ENCODE results near the gene RHOH.

RHOH gene

DNA sequence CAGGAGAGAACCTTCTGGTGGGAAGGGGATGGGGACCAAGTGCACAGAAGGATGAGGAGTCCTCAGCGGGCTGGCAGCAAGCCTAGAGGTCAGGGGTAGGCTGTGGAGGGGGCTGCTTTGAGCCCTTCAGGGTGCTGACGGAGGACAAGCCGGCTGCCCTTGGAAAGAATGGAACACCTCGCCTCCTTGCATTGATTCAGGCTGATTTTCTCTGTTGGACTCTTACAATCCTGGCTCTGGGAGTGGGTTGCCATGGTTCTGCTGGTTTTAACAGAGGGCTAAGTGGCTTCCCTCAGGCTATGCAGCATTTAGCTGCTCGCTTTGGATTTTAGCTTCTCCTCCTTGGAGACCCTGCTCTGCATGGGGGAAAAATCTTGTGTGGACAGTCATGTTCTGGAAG lies 88.9 kb downstream of the RHOH start:
- TF ChIP-seq, protein P1, sequence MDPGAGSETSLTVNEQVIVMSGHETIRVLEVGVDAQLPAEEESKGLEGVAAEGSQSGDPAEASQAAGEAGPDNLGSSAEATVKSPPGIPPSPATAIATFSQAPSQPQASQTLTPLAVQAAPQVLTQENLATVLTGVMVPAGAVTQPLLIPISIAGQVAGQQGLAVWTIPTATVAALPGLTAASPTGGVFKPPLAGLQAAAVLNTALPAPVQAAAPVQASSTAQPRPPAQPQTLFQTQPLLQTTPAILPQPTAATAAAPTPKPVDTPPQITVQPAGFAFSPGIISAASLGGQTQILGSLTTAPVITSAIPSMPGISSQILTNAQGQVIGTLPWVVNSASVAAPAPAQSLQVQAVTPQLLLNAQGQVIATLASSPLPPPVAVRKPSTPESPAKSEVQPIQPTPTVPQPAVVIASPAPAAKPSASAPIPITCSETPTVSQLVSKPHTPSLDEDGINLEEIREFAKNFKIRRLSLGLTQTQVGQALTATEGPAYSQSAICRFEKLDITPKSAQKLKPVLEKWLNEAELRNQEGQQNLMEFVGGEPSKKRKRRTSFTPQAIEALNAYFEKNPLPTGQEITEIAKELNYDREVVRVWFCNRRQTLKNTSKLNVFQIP (CRISPR knock-in tag; IDR thresholded peaks at IDR 0.05; ENCODE audit: borderline replicate concordance, low read depth) = no peak
- TF ChIP-seq RARB (CRISPR knock-in tag; IDR thresholded peaks at IDR 0.05) (no peak), GLIS3 (CRISPR knock-in tag; IDR thresholded peaks at IDR 0.05) (no peak)
- TF ChIP-seq, protein P2, sequence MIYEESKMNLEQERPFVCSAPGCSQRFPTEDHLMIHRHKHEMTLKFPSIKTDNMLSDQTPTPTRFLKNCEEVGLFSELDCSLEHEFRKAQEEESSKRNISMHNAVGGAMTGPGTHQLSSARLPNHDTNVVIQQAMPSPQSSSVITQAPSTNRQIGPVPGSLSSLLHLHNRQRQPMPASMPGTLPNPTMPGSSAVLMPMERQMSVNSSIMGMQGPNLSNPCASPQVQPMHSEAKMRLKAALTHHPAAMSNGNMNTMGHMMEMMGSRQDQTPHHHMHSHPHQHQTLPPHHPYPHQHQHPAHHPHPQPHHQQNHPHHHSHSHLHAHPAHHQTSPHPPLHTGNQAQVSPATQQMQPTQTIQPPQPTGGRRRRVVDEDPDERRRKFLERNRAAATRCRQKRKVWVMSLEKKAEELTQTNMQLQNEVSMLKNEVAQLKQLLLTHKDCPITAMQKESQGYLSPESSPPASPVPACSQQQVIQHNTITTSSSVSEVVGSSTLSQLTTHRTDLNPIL (CRISPR knock-in tag; IDR thresholded peaks at IDR 0.05; ENCODE audit: low read depth) = no peak
- no peak for ATAC-seq

DNA sequence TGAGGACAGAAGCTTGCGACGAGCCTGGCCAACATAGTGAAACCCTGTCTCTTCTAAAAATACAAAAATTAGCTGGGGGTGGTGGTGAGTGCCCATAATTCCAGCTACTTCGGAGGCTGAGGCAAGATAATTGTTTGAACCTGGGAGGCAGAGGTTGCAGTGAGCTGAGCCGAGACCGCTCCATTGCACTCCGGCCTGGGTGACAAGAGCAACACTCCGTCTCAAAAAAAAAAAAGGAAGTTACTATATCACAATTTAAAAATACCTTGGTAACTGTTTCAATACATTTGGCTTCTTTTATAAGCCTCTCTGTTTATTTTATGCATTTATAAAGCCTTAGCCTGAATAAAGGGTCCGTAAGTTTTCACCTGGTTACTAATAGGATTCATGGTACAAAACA lies 91.7 kb downstream of the RHOH start:
- TF ChIP-seq, protein P3, sequence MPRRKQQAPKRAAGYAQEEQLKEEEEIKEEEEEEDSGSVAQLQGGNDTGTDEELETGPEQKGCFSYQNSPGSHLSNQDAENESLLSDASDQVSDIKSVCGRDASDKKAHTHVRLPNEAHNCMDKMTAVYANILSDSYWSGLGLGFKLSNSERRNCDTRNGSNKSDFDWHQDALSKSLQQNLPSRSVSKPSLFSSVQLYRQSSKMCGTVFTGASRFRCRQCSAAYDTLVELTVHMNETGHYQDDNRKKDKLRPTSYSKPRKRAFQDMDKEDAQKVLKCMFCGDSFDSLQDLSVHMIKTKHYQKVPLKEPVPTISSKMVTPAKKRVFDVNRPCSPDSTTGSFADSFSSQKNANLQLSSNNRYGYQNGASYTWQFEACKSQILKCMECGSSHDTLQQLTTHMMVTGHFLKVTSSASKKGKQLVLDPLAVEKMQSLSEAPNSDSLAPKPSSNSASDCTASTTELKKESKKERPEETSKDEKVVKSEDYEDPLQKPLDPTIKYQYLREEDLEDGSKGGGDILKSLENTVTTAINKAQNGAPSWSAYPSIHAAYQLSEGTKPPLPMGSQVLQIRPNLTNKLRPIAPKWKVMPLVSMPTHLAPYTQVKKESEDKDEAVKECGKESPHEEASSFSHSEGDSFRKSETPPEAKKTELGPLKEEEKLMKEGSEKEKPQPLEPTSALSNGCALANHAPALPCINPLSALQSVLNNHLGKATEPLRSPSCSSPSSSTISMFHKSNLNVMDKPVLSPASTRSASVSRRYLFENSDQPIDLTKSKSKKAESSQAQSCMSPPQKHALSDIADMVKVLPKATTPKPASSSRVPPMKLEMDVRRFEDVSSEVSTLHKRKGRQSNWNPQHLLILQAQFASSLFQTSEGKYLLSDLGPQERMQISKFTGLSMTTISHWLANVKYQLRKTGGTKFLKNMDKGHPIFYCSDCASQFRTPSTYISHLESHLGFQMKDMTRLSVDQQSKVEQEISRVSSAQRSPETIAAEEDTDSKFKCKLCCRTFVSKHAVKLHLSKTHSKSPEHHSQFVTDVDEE (CRISPR knock-in tag; IDR thresholded peaks at IDR 0.05) = no peak
- TF ChIP-seq, protein P4, sequence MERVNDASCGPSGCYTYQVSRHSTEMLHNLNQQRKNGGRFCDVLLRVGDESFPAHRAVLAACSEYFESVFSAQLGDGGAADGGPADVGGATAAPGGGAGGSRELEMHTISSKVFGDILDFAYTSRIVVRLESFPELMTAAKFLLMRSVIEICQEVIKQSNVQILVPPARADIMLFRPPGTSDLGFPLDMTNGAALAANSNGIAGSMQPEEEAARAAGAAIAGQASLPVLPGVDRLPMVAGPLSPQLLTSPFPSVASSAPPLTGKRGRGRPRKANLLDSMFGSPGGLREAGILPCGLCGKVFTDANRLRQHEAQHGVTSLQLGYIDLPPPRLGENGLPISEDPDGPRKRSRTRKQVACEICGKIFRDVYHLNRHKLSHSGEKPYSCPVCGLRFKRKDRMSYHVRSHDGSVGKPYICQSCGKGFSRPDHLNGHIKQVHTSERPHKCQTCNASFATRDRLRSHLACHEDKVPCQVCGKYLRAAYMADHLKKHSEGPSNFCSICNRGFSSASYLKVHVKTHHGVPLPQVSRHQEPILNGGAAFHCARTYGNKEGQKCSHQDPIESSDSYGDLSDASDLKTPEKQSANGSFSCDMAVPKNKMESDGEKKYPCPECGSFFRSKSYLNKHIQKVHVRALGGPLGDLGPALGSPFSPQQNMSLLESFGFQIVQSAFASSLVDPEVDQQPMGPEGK (CRISPR knock-in tag; IDR thresholded peaks at IDR 0.05; ENCODE audit: borderline replicate concordance) = no peak
- TF ChIP-seq TOX (CRISPR knock-in tag; IDR thresholded peaks at IDR 0.05; ENCODE audit: borderline replicate concordance) = no peak
- no peak for TF ChIP-seq ZNF70 (CRISPR knock-in tag; IDR thresholded peaks at IDR 0.05)
- no peak for TF ChIP-seq ISL1 (CRISPR knock-in tag; IDR thresholded peaks at IDR 0.05)
- TF ChIP-seq ESRRG (CRISPR knock-in tag; IDR thresholded peaks at IDR 0.05) = no peak
- TF ChIP-seq, protein P1 (CRISPR knock-in tag; IDR thresholded peaks at IDR 0.05; ENCODE audit: borderline replicate concordance, low read depth) = no peak
- no peak for TF ChIP-seq GLIS3 (CRISPR knock-in tag; IDR thresholded peaks at IDR 0.05)
- TF ChIP-seq PPARA (CRISPR knock-in tag; IDR thresholded peaks at IDR 0.05; ENCODE audit: borderline replicate concordance) = no peak
- no peak for TF ChIP-seq ZFP3 (CRISPR knock-in tag; IDR thresholded peaks at IDR 0.05)
- no peak for ATAC-seq

DNA sequence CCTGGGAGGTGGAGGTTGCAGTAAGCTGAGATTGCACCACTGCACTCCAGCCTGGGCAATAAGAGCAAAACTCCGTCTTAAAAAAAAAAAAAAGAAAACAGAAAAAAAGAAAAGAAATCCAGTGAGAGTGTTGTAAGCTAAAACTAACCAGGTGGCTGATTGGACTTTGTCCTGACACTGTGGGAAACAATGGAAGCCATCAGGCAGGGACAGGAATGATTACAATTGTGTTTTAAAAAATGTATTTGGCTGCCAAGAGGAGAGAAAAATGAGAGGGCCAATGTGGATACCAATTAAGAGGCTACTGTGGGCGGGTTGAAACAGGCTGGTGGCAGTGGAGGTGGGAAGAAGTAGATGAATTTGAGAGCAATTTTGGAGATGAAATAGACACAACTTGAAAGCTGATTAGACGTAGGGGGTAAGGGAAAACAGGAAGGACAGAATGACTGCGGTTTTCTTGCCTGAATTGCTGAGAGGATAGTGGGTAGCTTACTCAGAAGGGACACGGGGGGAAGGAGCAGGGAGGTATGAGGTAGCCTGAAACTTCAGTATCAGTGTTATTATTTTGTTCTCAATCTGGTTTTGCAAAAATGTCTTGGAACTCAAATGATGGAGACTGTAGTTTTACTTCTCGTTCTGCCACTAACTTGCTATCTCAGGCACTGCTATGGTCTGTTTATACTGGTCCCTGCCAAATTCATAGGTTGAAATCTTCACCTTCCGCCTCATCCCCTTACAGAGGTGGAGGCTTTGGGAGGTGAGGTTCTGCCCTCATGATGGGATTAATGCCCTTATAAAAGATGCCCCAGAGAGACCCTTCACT lies 92.7 kb downstream of the RHOH start:
- peak; percentile 39; the same call in 2 of the 3 replicates for ATAC-seq
- TF ChIP-seq PPARA (CRISPR knock-in tag; IDR thresholded peaks at IDR 0.05; ENCODE audit: borderline replicate concordance) (no peak), ZNF8 (CRISPR knock-in tag; IDR thresholded peaks at IDR 0.05) (no peak), RARB (CRISPR knock-in tag; IDR thresholded peaks at IDR 0.05) (no peak), CSDC2 (CRISPR knock-in tag; IDR thresholded peaks at IDR 0.05) (no peak), TOX (CRISPR knock-in tag; IDR thresholded peaks at IDR 0.05; ENCODE audit: borderline replicate concordance) (no peak), ZNF70 (CRISPR knock-in tag; IDR thresholded peaks at IDR 0.05) (no peak), BACH2 (CRISPR knock-in tag; IDR thresholded peaks at IDR 0.05; ENCODE audit: borderline replicate concordance) (no peak), ESRRG (CRISPR knock-in tag; IDR thresholded peaks at IDR 0.05) (no peak)
- TF ChIP-seq, protein P5, sequence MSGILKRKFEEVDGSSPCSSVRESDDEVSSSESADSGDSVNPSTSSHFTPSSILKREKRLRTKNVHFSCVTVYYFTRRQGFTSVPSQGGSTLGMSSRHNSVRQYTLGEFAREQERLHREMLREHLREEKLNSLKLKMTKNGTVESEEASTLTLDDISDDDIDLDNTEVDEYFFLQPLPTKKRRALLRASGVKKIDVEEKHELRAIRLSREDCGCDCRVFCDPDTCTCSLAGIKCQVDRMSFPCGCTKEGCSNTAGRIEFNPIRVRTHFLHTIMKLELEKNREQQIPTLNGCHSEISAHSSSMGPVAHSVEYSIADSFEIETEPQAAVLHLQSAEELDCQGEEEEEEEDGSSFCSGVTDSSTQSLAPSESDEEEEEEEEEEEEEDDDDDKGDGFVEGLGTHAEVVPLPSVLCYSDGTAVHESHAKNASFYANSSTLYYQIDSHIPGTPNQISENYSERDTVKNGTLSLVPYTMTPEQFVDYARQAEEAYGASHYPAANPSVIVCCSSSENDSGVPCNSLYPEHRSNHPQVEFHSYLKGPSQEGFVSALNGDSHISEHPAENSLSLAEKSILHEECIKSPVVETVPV (CRISPR knock-in tag; IDR thresholded peaks at IDR 0.05) = no peak
- TF ChIP-seq, protein P4 (CRISPR knock-in tag; IDR thresholded peaks at IDR 0.05; ENCODE audit: borderline replicate concordance) = no peak

DNA sequence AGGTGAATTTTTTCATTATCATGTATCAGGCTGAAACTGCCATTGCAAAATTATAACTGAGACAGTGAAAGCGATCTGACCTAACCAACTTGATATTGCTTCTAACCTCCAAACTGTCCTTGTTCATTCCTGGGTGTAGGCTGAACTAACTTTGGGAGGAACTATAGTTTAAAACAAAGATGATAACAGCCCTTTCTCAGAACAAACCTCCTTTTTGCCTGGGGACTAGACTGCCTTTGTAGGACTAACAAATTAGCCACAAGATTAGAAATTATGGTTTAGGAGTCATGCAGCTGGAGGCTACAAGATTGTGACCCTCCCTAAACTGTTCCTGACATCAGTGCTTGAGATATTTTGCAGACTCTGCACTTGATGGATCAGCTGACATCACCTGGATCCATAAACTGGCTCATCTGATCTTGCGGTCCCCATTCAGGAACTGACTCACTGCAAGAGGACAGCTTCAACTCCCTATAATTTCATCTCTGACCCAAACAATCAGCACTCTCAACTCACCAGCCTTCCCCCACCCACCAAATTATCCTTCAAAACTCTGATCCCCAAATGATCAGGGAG lies 93.9 kb downstream of the RHOH start:
- peak; percentile 44; the same call in 2 of the 3 replicates for ATAC-seq

Data from SK-N-SH treated with all-trans-retinoic acid at 6 μM for 48 hours (cell line).